Measurements from ENCODE around the gene PGBD1. TPM values are rescaled to one million over a fixed set of nuclear protein-coding genes. Genes with fewer than 3 reads are reported as not detected.
A peak's percentile ranks its signal among the peaks of the same experiment; 100 is the strongest.
"Not testable (repeated sequence)": the region's sequence is repeated elsewhere in the genome, so short reads cannot be mapped to it uniquely, and the experiment has no call there.

Gene PGBD1
- polyA plus RNA-seq, 1 of the 3 experiments (the other 2 are of a cell fraction) = 2.5 TPM

DNA sequence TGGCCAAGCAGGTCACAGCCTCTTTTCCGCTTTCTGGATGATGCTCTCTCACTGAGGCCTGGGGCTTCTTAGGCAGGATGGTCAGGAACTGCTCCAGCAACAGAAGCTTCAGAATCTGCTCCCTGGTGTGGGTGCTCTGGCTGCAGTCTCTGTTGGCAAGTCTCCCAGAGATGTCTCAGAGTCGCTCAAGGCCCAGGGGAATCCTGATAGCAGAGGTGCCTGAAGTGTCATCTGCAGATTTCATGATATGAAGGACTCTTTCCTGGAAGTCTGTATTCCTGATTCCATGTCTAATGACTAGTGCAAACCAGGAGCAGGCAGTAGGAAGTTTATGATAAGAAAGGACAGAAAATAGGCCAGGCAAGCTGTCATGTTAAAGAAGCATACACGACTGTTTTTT, 34.3 kb downstream of the PGBD1 start (continued):
- TF ChIP-seq, protein P1, sequence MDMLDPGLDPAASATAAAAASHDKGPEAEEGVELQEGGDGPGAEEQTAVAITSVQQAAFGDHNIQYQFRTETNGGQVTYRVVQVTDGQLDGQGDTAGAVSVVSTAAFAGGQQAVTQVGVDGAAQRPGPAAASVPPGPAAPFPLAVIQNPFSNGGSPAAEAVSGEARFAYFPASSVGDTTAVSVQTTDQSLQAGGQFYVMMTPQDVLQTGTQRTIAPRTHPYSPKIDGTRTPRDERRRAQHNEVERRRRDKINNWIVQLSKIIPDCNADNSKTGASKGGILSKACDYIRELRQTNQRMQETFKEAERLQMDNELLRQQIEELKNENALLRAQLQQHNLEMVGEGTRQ (IDR thresholded peaks at IDR 0.05; ENCODE audit: borderline replicate concordance, low read depth, low read length) = no peak
- TF ChIP-seq EZH2phosphoT487 (IDR thresholded peaks at IDR 0.05; ENCODE audit: borderline replicate concordance, low read depth) (no peak), RAD21 (IDR thresholded peaks at IDR 0.05; ENCODE audit: low read length) (peak; percentile 16)
- TF ChIP-seq, protein P2, sequence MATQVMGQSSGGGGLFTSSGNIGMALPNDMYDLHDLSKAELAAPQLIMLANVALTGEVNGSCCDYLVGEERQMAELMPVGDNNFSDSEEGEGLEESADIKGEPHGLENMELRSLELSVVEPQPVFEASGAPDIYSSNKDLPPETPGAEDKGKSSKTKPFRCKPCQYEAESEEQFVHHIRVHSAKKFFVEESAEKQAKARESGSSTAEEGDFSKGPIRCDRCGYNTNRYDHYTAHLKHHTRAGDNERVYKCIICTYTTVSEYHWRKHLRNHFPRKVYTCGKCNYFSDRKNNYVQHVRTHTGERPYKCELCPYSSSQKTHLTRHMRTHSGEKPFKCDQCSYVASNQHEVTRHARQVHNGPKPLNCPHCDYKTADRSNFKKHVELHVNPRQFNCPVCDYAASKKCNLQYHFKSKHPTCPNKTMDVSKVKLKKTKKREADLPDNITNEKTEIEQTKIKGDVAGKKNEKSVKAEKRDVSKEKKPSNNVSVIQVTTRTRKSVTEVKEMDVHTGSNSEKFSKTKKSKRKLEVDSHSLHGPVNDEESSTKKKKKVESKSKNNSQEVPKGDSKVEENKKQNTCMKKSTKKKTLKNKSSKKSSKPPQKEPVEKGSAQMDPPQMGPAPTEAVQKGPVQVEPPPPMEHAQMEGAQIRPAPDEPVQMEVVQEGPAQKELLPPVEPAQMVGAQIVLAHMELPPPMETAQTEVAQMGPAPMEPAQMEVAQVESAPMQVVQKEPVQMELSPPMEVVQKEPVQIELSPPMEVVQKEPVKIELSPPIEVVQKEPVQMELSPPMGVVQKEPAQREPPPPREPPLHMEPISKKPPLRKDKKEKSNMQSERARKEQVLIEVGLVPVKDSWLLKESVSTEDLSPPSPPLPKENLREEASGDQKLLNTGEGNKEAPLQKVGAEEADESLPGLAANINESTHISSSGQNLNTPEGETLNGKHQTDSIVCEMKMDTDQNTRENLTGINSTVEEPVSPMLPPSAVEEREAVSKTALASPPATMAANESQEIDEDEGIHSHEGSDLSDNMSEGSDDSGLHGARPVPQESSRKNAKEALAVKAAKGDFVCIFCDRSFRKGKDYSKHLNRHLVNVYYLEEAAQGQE (IDR thresholded peaks at IDR 0.05; ENCODE audit: low read depth, low read length) = no peak

DNA sequence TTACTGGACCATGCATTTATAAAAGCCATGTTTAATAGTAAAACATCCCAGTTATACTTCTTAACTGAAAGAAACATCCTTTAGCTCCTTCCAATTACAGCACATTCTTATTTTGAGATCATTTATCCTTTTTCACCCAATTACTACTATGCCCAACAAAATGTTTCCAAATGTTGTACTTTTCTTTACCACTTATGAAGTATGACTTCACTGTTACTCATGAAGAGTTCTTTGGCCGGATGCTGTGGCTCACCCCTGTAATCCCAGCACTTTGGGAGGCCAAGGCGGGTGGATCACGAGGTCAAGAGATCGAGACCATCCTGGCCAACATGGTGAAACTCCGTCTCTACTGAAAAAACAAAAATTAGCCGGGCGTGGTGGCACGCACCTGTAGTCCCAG, 36.5 kb downstream of the PGBD1 start:
- not testable (repeated sequence) for DNase-seq; H3F3A ChIP-seq (replicated peaks; ENCODE audit: insufficient read depth); H3K4me1 ChIP-seq (ENCODE audit: control insufficient read depth in 1 of 2, insufficient read depth in 2 of 2, low read depth in 1 of 2, low read length in 1 of 2); H3K27ac ChIP-seq (ENCODE audit: low read depth in 2 of 2, low read length in 1 of 2); H3K27me3 ChIP-seq (ENCODE audit: insufficient read depth); H3K9me2 ChIP-seq; H3K36me3 ChIP-seq (replicated peaks in 1 of 2; ENCODE audit: control insufficient read depth in 1 of 2, insufficient read depth in 2 of 2, low read length in 1 of 2); H3K4me3 ChIP-seq (ENCODE audit: low read depth in 2 of 2, low read length in 1 of 2); H3K9ac ChIP-seq; H4K20me1 ChIP-seq (ENCODE audit: insufficient read depth); H3K9me3 ChIP-seq; H3K79me2 ChIP-seq (ENCODE audit: insufficient read depth); H3K4me2 ChIP-seq; H2AFZ ChIP-seq (ENCODE audit: low read depth)
- WGBS (ENCODE audit: low lambda C conversion rate) = 93% methylated on average over 8 of the region's 8 CpGs
- ChIA-PET CTCF (interaction anchor here (0.6 kb wide), 1 partner anchor 178 kb away, joined by 3 read pairs; no protein-coding TSS in a partner anchor), POLR2A (interaction anchor here (1.1 kb wide), 1 partner anchor 51 kb away, joined by 3 read pairs; no protein-coding TSS in a partner anchor)

DNA sequence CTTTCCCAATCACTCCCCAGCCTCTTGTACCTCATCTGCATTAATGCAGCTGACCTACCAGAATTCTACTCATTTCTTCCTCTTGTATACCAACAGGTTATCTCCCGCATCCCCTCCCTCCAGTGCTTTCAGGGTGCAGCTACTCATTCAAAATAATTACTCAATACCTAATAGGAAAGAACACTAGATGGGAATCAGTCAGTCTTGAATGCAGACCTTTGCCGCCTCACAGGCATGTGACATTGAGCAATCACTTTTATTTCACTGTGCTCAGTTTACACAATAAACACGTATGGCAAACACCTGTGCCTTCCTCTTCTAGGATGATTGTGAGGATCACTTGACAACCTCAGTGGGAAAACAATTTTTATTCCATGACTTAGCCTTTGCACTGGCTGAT, 41.3 kb downstream of the PGBD1 start:
- POLR2A ChIA-PET = interaction anchor here (1.1 kb wide), 1 partner anchor 13 kb away, joined by 4 read pairs; the partner anchor contains the start of gene ZSCAN31
- WGBS (ENCODE audit: low lambda C conversion rate) = 97% methylated on average over 3 of the region's 3 CpGs
- Histone ChIP-seq H4K20me1 (ENCODE audit: insufficient read depth) (no peaks in the 10 kb centered on the region), H3K27ac (ENCODE audit: low read depth in 2 of 2, low read length in 1 of 2) (no peak overlapping the region), H3K27me3 (ENCODE audit: insufficient read depth) (no peaks in the 10 kb centered on the region), H3K4me2 (no peak overlapping the region), H3K9ac (no peak overlapping the region), H3F3A (replicated peaks; ENCODE audit: insufficient read depth) (no peaks in the 10 kb centered on the region), H3K9me3 (peaks cover 4% of the 10 kb centered on the region), H3K9me2 (no peaks in the 10 kb centered on the region), H3K4me1 (ENCODE audit: control insufficient read depth in 1 of 2, insufficient read depth in 2 of 2, low read depth in 1 of 2, low read length in 1 of 2) (no peaks in the 10 kb centered on the region), H3K36me3 (replicated peaks in 1 of 2; ENCODE audit: control insufficient read depth in 1 of 2, insufficient read depth in 2 of 2, low read length in 1 of 2) (peaks cover 6 to 11% of the 10 kb centered on the region in 2 experiments), H3K79me2 (ENCODE audit: insufficient read depth) (no peaks in the 10 kb centered on the region), H2AFZ (ENCODE audit: low read depth) (no peak overlapping the region), H3K4me3 (ENCODE audit: low read depth in 2 of 2, low read length in 1 of 2) (no peak overlapping the region)
- CTCF ChIA-PET = no interaction called here
- no peak for DNase-seq
- TF ChIP-seq EP300 (IDR thresholded peaks at IDR 0.05; ENCODE audit: borderline replicate concordance in 1 of 2, low read depth in 1 of 2, low read length in 1 of 2) = no peak
- no peak for TF ChIP-seq RAD21 (IDR thresholded peaks at IDR 0.05; ENCODE audit: low read length)
